Kidney (tissue), 14 donors: Measurements from ENCODE around the gene CAPNS1. TPM values are rescaled to one million over a fixed set of nuclear protein-coding genes. Genes with fewer than 3 reads are reported as not detected.

Experiments used
- DNase-seq, 5 donors: peaks; one replicate each; pipeline ENCODE4 v3.0.0-alpha.2; 2013 to 2020
- FAIRE-seq: peaks from 2 replicates; lab custom pipeline; 2012; peaks lifted over from hg19 to GRCh38; lab: Jason Lieb, UNC
- H3K27ac ChIP-seq, 2 donors: one replicate each; pipeline ENCODE4 v1.7.0; 2013; ENCODE audit warnings: low read depth in 2 of 2, low read length in 2 of 2, inconsistent platforms in 1 of 2
- H3K27me3 ChIP-seq: one replicate; pipeline ENCODE4 v1.7.1; 2013; ENCODE audit warnings: low read length, inconsistent platforms; ENCODE audit not compliant: control insufficient read depth, insufficient read depth
- H3K36me3 ChIP-seq, 3 donors: one replicate each; pipeline versions ENCODE4 v1.7.0 to v1.7.1; 2013; ENCODE audit warnings: low read length in 3 of 3, control low read depth in 1 of 3, inconsistent platforms in 1 of 3; ENCODE audit not compliant: insufficient read depth in 3 of 3, control insufficient read depth in 2 of 3
- H3K4me1 ChIP-seq, 3 donors: one replicate each; pipeline versions ENCODE4 v1.7.0 to v1.7.1; 2013; ENCODE audit warnings: low read length in 3 of 3, inconsistent platforms in 1 of 3, low read depth in 1 of 3; ENCODE audit not compliant: control insufficient read depth in 2 of 3, insufficient read depth in 2 of 3
- H3K4me3 ChIP-seq, 3 donors: one replicate each; pipeline versions ENCODE4 v1.7.0 to v1.8.1; 2013; ENCODE audit warnings: low read length in 3 of 3, control low read depth in 1 of 3, inconsistent platforms in 1 of 3
- H3K9ac ChIP-seq, 3 donors: one replicate each; pipeline versions ENCODE4 v1.7.0 to v1.7.1; 2013; ENCODE audit warnings: low read length in 3 of 3, control low read depth in 1 of 3, inconsistent platforms in 1 of 3
- H3K9me3 ChIP-seq, 3 donors: one replicate each; pipeline versions ENCODE4 v1.7.0 to v1.7.1; 2013; ENCODE audit warnings: low read length in 3 of 3, control low read depth in 1 of 3, inconsistent platforms in 1 of 3; ENCODE audit not compliant: control insufficient read depth in 2 of 3, insufficient read depth in 1 of 3
- CTCF ChIP-seq: IDR thresholded peaks from 3 replicates; pipeline ENCODE4 v1.5.1; 2012; ENCODE audit warnings: mild to moderate bottlenecking, moderate library complexity, borderline replicate concordance; ENCODE audit not compliant: insufficient read depth; ENCODE audit errors: extremely low read depth
- intact Hi-C: fragments of 100-400 bp; cut with DNase I; formaldehyde crosslinking; loops from one replicate; pipeline ENCODE4 v1.11.1; 2022
- polyA plus RNA-seq: library from polyadenylated mRNA; stranded (reverse); fragments of 350-450 nt; fragmentation: Illumina TruSeq; extraction: RNeasy Lipid Tissue Mini Kit (QIAGEN cat#74804); gene quantifications from one replicate; pipeline ENCODE4 v1.2.3, GENCODE V29; 2014; ENCODE audit warnings: low read depth, low replicate concordance; ENCODE audit not compliant: insufficient read depth
- total RNA-seq: library from RNA; stranded (reverse); fragmentation: NEBNext Ultra II Directional; extraction: Animal tissue kit (Norgen Biotek cat#: 25700); gene quantifications from one replicate; pipeline ENCODE4 v1.2.1, GENCODE V29; 2021
- donor health status: control.
- donor health status: control.
- donor health status: control.
- donor health status: control.
- donor health status: control.
- donor health status: DM: yes; HTN: yes; CAD: no.
- donor health status: Normal renal cell carcinoma (clear cell type).

CAPNS1 gene
- total and polyA plus RNA-seq, 2 donors from 2014 or later, result 861 to 1,098 TPM

- H3K27ac ChIP-seq, result no peak overlapping the region
- peaks cover 22 to 52% (median 35%) of the 10 kb centered on the region in 3 donors for H3K36me3 ChIP-seq
- H3K9ac ChIP-seq, result no peak overlapping the region
- no peak for FAIRE-seq
- no peak overlapping the region for H3K4me3 ChIP-seq
- H3K9me3 ChIP-seq, result no peaks in the 10 kb centered on the region
- intact Hi-C loops, result no loop called here
- no peak for DNase-seq
- no peaks in the 10 kb centered on the region for H3K27me3 ChIP-seq
- TF ChIP-seq CTCF, result no peak
- H3K4me1 ChIP-seq, result peaks cover 0 to 5% (median 0%) of the 10 kb centered on the region in 3 donors
These were observed 4.8 kb downstream of the CAPNS1 start for GRCh38 chr19:36144624-36145023.

DNA sequence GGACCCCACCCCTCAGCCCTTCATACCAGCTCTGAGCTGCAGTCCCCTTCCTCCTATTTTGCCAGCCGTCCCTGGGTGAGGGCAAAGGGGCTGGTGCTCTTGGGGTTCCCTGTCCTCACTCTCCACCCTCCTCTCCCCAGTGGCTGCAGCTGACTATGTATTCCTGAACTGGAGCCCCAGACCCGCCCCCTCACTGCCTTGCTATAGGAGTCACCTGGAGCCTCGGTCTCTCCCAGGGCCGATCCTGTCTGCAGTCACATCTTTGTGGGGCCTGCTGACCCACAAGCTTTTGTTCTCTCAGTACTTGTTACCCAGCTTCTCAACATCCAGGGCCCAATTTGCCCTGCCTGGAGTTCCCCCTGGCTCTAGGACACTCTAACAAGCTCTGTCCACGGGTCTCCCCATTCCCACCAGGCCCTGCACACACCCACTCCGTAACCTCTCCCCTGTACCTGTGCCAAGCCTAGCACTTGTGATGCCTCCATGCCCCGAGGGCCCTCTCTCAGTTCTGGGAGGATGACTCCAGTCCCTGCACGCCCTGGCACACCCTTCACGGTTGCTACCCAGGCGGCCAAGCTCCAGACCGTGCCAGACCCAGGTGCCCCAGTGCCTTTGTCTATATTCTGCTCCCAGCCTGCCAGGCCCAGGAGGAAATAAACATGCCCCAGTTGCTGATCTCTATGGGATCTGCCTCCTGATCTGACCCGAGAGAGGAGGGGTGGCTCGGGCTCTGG is 10.0 kb downstream of the CAPNS1 start:
- intact Hi-C loops, result no loop called here
- H3K27ac ChIP-seq, result no peak overlapping the region
- H3K9me3 ChIP-seq, result no peaks in the 10 kb centered on the region
- peak in 1 of 5 donors; percentile 74 for DNase-seq
- no peak overlapping the region for H3K4me3 ChIP-seq
- no peak overlapping the region for H3K9ac ChIP-seq
- no peak for FAIRE-seq
- peaks cover 13 to 39% (median 23%) of the 10 kb centered on the region in 3 donors for H3K36me3 ChIP-seq
- no peak for TF ChIP-seq CTCF
- H3K27me3 ChIP-seq, result no peaks in the 10 kb centered on the region
- H3K4me1 ChIP-seq, result no peaks in the 10 kb centered on the region

DNA sequence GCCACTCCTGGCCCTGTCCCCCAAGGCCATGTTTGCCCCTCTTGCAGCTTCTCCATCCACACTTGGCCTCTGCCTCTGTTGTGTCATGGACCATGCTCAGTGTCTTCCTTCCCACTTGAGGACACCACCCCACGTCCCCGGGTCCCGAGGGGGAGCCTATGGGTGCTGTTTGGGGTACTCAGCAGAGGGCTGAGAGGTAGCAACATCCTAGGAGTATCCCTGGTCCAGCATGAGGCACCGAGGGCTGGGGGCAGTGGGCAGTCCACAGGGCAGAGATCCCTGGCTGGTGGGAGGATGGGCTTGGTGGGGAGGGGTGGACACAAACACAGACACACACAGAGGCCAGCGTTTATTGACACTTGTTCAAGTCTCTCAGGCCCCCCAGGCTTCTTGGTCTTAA is 10.7 kb downstream of the CAPNS1 start:
- Histone ChIP-seq H3K9ac (peak overlapping the region in 1 of 3 donors; percentile 48), H3K27me3 (no peaks in the 10 kb centered on the region), H3K36me3 (peaks cover 12 to 35% (median 21%) of the 10 kb centered on the region in 3 donors), H3K27ac (peak overlapping the region; percentile 94 to 95), H3K9me3 (no peaks in the 10 kb centered on the region), H3K4me3 (no peak overlapping the region), H3K4me1 (no peaks in the 10 kb centered on the region)
- intact Hi-C loops, result no loop called here
- TF ChIP-seq CTCF, result no peak
- FAIRE-seq, result no peak
- no peak for DNase-seq
